H1 (cell line): Measurements from ENCODE around the gene ARHGAP15.

ENCODE experiments used
- CREB1 ChIP-seq: IDR thresholded peaks from 2 replicates; pipeline ENCODE4 v1.6.1; 2012; ENCODE audit warnings: inconsistent platforms
- EGR1 ChIP-seq: IDR thresholded peaks from 2 replicates; pipeline ENCODE4 v1.6.1; 2011; ENCODE audit warnings: low read depth, low read length, borderline replicate concordance
- JUN ChIP-seq: IDR thresholded peaks from 2 replicates; pipeline ENCODE4 v1.6.1; 2011; ENCODE audit warnings: low read depth, mild to moderate bottlenecking, improper control_type of control experiment, low read length
- KDM4A ChIP-seq: IDR thresholded peaks from one replicate; pipeline ENCODE4 v1.7.1; 2012; ENCODE audit warnings: low read depth, mild to moderate bottlenecking, moderate library complexity, low read length, inconsistent platforms; ENCODE audit not compliant: severe bottlenecking
- MAX ChIP-seq: IDR thresholded peaks from 2 replicates; pipeline ENCODE4 v1.6.1; 2012; ENCODE audit warnings: inconsistent platforms
- POLR2A ChIP-seq, 2 experiments: IDR thresholded peaks; 1 replicate in 1 of 2; 2 replicates in 1 of 2; pipeline ENCODE4 v1.6.1; 2011; ENCODE audit warnings: low read depth in 2 of 2, low read length in 2 of 2, mild to moderate bottlenecking in 2 of 2; ENCODE audit errors: control extremely low read depth in 1 of 2
- POLR2AphosphoS5 ChIP-seq: IDR thresholded peaks from 2 replicates; pipeline ENCODE4 v1.6.1; 2011; ENCODE audit warnings: low read depth, low read length
- RAD21 ChIP-seq, 2 experiments: IDR thresholded peaks in 1 of 2; conservative IDR thresholded peaks in 1 of 2; 2 replicates each; pipeline ENCODE4 v1.6.1; 2011; ENCODE audit warnings: low read depth in 2 of 2, low read length in 2 of 2, improper control_type of control experiment in 1 of 2, inconsistent platforms in 1 of 2, mild to moderate bottlenecking in 1 of 2, moderate library complexity in 1 of 2
- TBP ChIP-seq: IDR thresholded peaks from 2 replicates; pipeline ENCODE4 v1.6.1; 2011; ENCODE audit warnings: low read depth, low read length, improper control_type of control experiment
- TCF12 ChIP-seq: IDR thresholded peaks from 2 replicates; pipeline ENCODE4 v1.6.1; 2011; ENCODE audit warnings: low read depth, mild to moderate bottlenecking, low read length
- TF ChIP-seq, protein P1 (sequence below), 3 experiments: IDR thresholded peaks; 1 replicate in 2 of 3; 2 replicates in 1 of 3; pipeline versions ENCODE4 v1.5.1 to v1.6.1; 2011; ENCODE audit warnings: low read length in 3 of 3, mild to moderate bottlenecking in 3 of 3, inconsistent platforms in 2 of 3, low read depth in 1 of 3, moderate library complexity in 1 of 3; ENCODE audit not compliant: insufficient read depth in 1 of 3; ENCODE audit errors: control extremely low read depth in 1 of 3

GRCh38 chr2:143144813-143145455 lies 15.7 kb downstream of the ARHGAP15 start:
- TF ChIP-seq, protein P1, sequence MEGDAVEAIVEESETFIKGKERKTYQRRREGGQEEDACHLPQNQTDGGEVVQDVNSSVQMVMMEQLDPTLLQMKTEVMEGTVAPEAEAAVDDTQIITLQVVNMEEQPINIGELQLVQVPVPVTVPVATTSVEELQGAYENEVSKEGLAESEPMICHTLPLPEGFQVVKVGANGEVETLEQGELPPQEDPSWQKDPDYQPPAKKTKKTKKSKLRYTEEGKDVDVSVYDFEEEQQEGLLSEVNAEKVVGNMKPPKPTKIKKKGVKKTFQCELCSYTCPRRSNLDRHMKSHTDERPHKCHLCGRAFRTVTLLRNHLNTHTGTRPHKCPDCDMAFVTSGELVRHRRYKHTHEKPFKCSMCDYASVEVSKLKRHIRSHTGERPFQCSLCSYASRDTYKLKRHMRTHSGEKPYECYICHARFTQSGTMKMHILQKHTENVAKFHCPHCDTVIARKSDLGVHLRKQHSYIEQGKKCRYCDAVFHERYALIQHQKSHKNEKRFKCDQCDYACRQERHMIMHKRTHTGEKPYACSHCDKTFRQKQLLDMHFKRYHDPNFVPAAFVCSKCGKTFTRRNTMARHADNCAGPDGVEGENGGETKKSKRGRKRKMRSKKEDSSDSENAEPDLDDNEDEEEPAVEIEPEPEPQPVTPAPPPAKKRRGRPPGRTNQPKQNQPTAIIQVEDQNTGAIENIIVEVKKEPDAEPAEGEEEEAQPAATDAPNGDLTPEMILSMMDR (IDR thresholded peaks at IDR 0.05; ENCODE audit: control extremely low read depth in 1 of 3, insufficient read depth in 1 of 3, low read depth in 1 of 3, low read length in 3 of 3): no peak
- TF ChIP-seq EGR1 (no peak), MAX (no peak), POLR2AphosphoS5 (no peak), KDM4A (no peak), JUN (no peak), TBP (no peak), RAD21 (IDR thresholded peaks at IDR 0.05 in 1 of 2, conservative IDR thresholded peaks at IDR 0.05 in 1 of 2; ENCODE audit: low read depth in 2 of 2, low read length in 2 of 2) (no peak), POLR2A (IDR thresholded peaks at IDR 0.05; ENCODE audit: control extremely low read depth in 1 of 2, low read depth in 2 of 2, low read length in 2 of 2) (no peak), TCF12 (no peak), CREB1 (no peak)
